ENCODE data around the gene SERPINA6.

Gene SERPINA6

DNA sequence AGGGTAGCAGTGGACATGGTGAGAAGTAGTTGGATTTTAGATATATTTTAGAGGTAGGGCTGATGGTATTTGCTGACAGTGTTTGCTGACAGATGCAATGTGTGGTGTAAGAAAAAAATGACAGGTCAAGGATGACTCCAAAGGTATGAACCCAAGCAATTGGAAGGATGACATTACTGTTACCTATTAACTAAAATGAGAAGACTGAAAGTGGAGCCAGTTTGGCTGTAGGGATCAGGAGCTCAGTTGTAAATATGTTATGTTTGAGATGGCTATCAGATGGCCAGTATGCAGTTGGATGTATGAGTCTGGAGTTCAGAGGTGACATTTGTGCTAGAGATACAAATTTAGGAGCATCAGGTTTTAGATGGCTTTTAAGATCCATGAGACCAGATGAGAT lies 17.4 kb upstream of the SERPINA6 start:
- H3K4me1 ChIP-seq (ENCODE audit: control insufficient read depth, insufficient read depth, low read length), result no peaks in the 10 kb centered on the region
- H3K27ac ChIP-seq (ENCODE audit: low read length), result no peak overlapping the region
- H3K27me3 ChIP-seq (ENCODE audit: control insufficient read depth, insufficient read depth, low read length), result no peaks in the 10 kb centered on the region
- no peaks in the 10 kb centered on the region for H3K36me3 ChIP-seq (ENCODE audit: control insufficient read depth, insufficient read depth, low read length)
- H3K4me3 ChIP-seq (ENCODE audit: low read length), result no peak overlapping the region
- H3K9me3 ChIP-seq (ENCODE audit: control insufficient read depth, insufficient read depth, low read length), result no peaks in the 10 kb centered on the region
- DNase-seq (ENCODE audit: low read depth, low spot score), result no peak

DNA sequence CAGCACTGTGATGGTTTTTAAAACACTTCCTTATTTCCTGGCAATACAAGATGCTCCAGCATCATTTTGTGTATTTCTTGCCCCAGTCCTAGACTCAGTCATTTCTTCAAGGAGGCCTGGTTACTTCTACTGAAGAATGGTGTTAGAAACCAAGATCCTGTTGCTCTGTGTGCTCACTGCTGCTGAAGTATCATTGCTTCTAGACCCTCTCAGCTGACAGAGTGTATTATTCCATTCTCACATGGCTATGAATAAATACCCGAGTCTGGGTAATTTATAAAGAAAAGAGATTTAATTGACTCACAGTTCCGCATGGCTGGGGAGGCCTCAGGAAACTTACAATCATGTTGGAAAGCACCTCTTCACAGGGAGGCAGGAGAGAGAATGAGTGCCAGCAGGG lies 14.9 kb upstream of the SERPINA6 start:
- Histone ChIP-seq H3K9me3 (ENCODE audit: control insufficient read depth, insufficient read depth, low read length) (no peaks in the 10 kb centered on the region), H3K36me3 (ENCODE audit: control insufficient read depth, insufficient read depth, low read length) (no peaks in the 10 kb centered on the region), H3K4me3 (ENCODE audit: low read length) (no peak overlapping the region), H3K27ac (ENCODE audit: low read length) (no peak overlapping the region), H3K4me1 (ENCODE audit: control insufficient read depth, insufficient read depth, low read length) (no peaks in the 10 kb centered on the region), H3K27me3 (ENCODE audit: control insufficient read depth, insufficient read depth, low read length) (no peaks in the 10 kb centered on the region)
- WGBS (ENCODE audit: insufficient coverage, insufficient read length), result no CpG with 5 or more reads among the region's 2 CpGs
- DNase-seq (ENCODE audit: low read depth, low spot score), result no peak

DNA sequence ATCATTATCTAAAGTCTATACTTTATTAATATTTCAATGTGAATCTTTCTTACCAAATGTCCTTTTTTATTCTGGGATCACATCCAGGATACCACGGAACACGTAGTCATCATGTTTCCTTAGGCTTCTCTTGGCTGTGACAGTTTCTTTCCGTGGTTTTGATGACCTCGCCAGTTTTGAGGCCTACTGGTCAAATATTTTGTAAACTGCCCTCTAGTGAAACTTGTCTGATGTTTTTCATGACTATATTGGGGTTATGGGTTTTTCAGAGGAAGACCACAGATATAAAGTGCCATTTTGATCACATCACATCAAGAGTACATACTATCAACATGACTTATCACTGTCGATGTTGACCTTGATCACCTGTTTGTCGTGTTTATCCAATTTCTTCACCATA lies 14.1 kb upstream of the SERPINA6 start:
- no peaks in the 10 kb centered on the region for H3K27me3 ChIP-seq (ENCODE audit: control insufficient read depth, insufficient read depth, low read length)
- no peak overlapping the region for H3K27ac ChIP-seq (ENCODE audit: low read length)
- H3K4me1 ChIP-seq (ENCODE audit: control insufficient read depth, insufficient read depth, low read length), result no peaks in the 10 kb centered on the region
- H3K9me3 ChIP-seq (ENCODE audit: control insufficient read depth, insufficient read depth, low read length), result no peaks in the 10 kb centered on the region
- H3K4me3 ChIP-seq (ENCODE audit: low read length), result no peak overlapping the region
- no peaks in the 10 kb centered on the region for H3K36me3 ChIP-seq (ENCODE audit: control insufficient read depth, insufficient read depth, low read length)
- no peak for DNase-seq (ENCODE audit: low read depth, low spot score)
- no CpG with 5 or more reads among the region's 6 CpGs for whole genome bisulfite sequencing (ENCODE audit: insufficient coverage, insufficient read length)

DNA sequence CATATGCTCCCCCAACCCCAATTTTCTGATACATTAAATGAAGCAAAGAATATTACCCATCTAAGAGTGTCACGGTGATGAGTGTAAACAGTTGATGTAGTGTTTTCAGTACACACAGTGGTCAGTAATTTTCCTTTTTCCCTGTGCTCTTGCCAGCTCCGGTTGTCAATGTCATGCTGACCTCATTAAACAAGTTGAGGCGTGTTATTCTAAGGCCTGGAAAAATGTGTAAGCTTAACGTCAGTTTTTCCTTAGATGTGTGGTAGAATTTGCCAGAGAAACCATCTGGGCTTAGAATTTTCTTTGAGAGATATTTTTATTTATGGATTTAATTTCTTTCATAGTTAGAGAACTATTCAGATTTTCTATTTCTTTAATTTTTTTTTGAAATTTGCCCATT lies 11.7 kb upstream of the SERPINA6 start:
- Histone ChIP-seq H3K27me3 (ENCODE audit: control insufficient read depth, insufficient read depth, low read length) (no peaks in the 10 kb centered on the region), H3K9me3 (ENCODE audit: control insufficient read depth, insufficient read depth, low read length) (no peaks in the 10 kb centered on the region), H3K4me1 (ENCODE audit: control insufficient read depth, insufficient read depth, low read length) (no peaks in the 10 kb centered on the region), H3K36me3 (ENCODE audit: control insufficient read depth, insufficient read depth, low read length) (no peaks in the 10 kb centered on the region), H3K27ac (ENCODE audit: low read length) (no peak overlapping the region), H3K4me3 (ENCODE audit: low read length) (no peak overlapping the region)
- DNase-seq (ENCODE audit: low read depth, low spot score), result no peak
- WGBS (ENCODE audit: insufficient coverage, insufficient read length), result no CpG with 5 or more reads among the region's 4 CpGs

DNA sequence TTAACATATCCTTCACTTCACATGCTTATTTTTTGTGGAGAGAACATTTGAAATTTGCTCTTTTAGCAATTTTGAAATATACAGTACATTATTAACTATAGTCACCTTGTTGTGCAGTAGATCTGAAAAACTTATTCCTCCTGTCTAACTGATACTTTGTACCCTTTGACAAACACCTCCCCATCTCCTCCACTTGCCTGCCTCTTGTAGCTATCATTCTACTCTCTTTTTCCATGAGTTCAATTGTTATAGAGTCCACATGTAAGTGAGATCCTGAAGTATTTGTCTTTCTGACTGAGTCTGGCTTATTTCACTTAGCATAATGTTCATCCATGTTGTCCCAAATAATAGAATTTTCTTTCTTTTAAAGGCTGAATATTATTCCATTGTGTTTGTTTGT lies 9.5 kb upstream of the SERPINA6 start:
- no peaks in the 10 kb centered on the region for H3K4me1 ChIP-seq (ENCODE audit: control insufficient read depth, insufficient read depth, low read length)
- no peaks in the 10 kb centered on the region for H3K27me3 ChIP-seq (ENCODE audit: control insufficient read depth, insufficient read depth, low read length)
- H3K4me3 ChIP-seq (ENCODE audit: low read length), result no peak overlapping the region
- no peak for DNase-seq (ENCODE audit: low read depth, low spot score)
- H3K27ac ChIP-seq (ENCODE audit: low read length), result no peak overlapping the region
- no peaks in the 10 kb centered on the region for H3K9me3 ChIP-seq (ENCODE audit: control insufficient read depth, insufficient read depth, low read length)
- H3K36me3 ChIP-seq (ENCODE audit: control insufficient read depth, insufficient read depth, low read length), result no peaks in the 10 kb centered on the region

DNA sequence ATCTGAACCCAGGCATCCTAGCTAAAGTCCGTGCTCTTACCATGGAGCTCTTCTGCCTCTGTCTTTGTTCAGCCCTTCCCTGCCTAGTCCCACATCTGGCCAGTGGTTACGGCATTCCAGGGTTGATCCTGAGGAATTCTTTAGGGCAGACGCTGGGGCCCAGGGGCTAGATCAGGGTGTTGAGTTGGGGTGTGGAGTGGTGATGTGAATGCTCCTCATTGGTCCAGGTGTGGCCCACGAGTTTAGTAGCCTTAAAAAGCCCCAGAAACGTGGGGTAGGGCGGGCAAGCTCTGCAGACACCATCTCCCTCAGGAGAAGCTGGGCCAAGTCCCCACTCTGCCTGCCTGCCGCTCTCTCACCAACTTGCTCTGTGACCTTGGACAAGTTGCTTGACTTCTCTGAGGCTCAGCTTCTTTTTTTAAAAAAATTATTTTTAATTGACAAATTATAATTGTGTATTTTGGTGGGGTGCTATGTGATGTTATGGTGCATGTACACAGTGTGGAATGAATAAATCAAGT lies 9.0 kb upstream of the SERPINA6 start:
- Histone ChIP-seq H3K9me3 (ENCODE audit: control insufficient read depth, insufficient read depth, low read length) (no peaks in the 10 kb centered on the region), H3K4me1 (ENCODE audit: control insufficient read depth, insufficient read depth, low read length) (no peaks in the 10 kb centered on the region), H3K27ac (ENCODE audit: low read length) (no peak overlapping the region), H3K27me3 (ENCODE audit: control insufficient read depth, insufficient read depth, low read length) (no peaks in the 10 kb centered on the region), H3K4me3 (ENCODE audit: low read length) (no peak overlapping the region), H3K36me3 (ENCODE audit: control insufficient read depth, insufficient read depth, low read length) (no peaks in the 10 kb centered on the region)
- no CpG with 5 or more reads among the region's 7 CpGs for WGBS (ENCODE audit: insufficient coverage, insufficient read length)
- DNase-seq (ENCODE audit: low read depth, low spot score), result no peak

DNA sequence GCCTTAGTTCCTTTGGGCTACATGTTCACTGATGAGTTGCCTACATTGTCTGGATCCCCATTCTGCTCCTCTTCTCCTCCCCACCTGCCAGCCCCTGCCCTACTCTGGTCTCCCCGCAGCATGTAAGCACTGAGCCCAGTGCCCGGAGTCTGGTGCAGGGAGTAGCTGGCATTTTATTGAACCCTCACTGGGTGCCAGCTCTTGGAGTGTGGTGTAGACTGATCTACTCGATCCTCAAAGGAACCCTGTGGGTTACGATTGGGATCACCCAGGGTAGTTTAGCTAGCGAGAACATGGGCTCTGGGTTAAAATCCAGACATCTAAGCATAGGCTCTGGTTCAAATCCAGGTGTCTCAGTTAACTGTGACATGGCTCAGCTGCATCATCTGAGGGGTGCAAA lies 8.3 kb upstream of the SERPINA6 start:
- no peaks in the 10 kb centered on the region for H3K27me3 ChIP-seq (ENCODE audit: control insufficient read depth, insufficient read depth, low read length)
- no peak for DNase-seq (ENCODE audit: low read depth, low spot score)
- no peaks in the 10 kb centered on the region for H3K4me1 ChIP-seq (ENCODE audit: control insufficient read depth, insufficient read depth, low read length)
- H3K9me3 ChIP-seq (ENCODE audit: control insufficient read depth, insufficient read depth, low read length), result no peaks in the 10 kb centered on the region
- H3K36me3 ChIP-seq (ENCODE audit: control insufficient read depth, insufficient read depth, low read length), result no peaks in the 10 kb centered on the region
- no peak overlapping the region for H3K27ac ChIP-seq (ENCODE audit: low read length)
- no CpG with 5 or more reads among the region's 5 CpGs for WGBS (ENCODE audit: insufficient coverage, insufficient read length)
- no peak overlapping the region for H3K4me3 ChIP-seq (ENCODE audit: low read length)

DNA sequence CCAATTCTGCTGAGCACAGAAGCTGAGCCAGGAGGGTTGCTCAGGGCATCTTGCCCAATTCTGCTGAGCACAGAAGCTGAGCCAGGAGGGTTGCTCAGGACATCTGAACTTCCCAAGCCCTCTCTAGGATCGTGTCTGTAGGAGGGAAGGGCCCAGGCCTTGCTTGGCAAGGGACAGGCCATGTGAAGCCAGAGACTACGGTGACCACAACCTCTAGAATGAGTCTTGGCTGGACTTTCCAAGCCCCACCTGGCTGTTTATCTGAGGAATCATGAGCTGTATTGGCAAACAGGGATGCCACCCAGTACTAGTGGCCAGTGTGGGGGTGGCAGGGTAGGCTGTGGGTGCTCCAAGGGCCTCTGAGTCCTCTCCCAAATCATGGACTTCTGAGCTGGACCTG lies 7.7 kb upstream of the SERPINA6 start:
- H3K36me3 ChIP-seq (ENCODE audit: control insufficient read depth, insufficient read depth, low read length), result no peaks in the 10 kb centered on the region
- H3K27ac ChIP-seq (ENCODE audit: low read length), result no peak overlapping the region
- H3K27me3 ChIP-seq (ENCODE audit: control insufficient read depth, insufficient read depth, low read length), result no peaks in the 10 kb centered on the region
- H3K4me3 ChIP-seq (ENCODE audit: low read length), result no peak overlapping the region
- H3K9me3 ChIP-seq (ENCODE audit: control insufficient read depth, insufficient read depth, low read length), result no peaks in the 10 kb centered on the region
- WGBS (ENCODE audit: insufficient coverage, insufficient read length), result no CpG with 5 or more reads among the region's 2 CpGs
- no peaks in the 10 kb centered on the region for H3K4me1 ChIP-seq (ENCODE audit: control insufficient read depth, insufficient read depth, low read length)
- DNase-seq (ENCODE audit: low read depth, low spot score), result no peak

DNA sequence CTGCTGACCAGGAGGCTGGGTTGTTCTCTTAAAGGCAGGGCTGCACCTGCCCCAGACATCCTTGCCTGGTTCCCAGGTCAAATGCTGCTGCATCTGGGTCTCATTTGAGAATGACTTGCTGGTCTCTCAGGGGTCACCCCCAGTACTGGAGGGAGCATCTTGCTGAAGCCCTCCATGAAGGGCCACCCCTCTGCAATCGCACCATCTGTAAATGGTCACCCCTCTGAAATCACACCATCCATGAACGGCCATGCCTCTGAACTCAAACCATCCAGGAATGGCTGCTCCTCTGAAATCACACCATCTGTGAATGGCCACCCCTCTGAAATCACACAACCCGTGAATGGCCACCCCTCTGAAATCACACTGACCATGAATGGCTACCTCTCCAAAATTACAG lies 7.3 kb upstream of the SERPINA6 start:
- Histone ChIP-seq H3K4me3 (ENCODE audit: low read length) (no peak overlapping the region), H3K27ac (ENCODE audit: low read length) (no peak overlapping the region), H3K9me3 (ENCODE audit: control insufficient read depth, insufficient read depth, low read length) (no peaks in the 10 kb centered on the region), H3K36me3 (ENCODE audit: control insufficient read depth, insufficient read depth, low read length) (no peaks in the 10 kb centered on the region), H3K27me3 (ENCODE audit: control insufficient read depth, insufficient read depth, low read length) (no peaks in the 10 kb centered on the region), H3K4me1 (ENCODE audit: control insufficient read depth, insufficient read depth, low read length) (no peaks in the 10 kb centered on the region)
- WGBS (ENCODE audit: insufficient coverage, insufficient read length), result no CpG with 5 or more reads among the region's 3 CpGs
- no peak for DNase-seq (ENCODE audit: low read depth, low spot score)

DNA sequence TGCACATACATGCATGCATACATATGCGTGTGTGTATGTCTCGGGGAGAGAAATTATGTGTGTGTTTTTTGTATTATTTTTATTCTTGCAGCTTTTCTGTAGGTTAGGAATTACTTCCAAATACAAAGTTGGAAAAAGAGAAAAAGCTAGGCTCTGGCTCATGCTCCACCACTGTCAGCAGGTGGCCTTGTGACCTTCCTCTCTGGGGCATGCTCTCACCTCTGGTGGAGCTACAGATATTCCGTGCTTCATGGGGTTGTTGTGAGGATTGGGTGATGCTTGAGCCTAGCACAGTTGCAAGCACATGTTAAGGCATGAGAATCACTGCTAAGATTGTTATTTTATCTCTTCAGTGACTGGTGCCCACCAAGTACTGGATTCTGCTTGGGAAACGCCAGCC lies 6.7 kb upstream of the SERPINA6 start:
- no peaks in the 10 kb centered on the region for H3K4me1 ChIP-seq (ENCODE audit: control insufficient read depth, insufficient read depth, low read length)

DNA sequence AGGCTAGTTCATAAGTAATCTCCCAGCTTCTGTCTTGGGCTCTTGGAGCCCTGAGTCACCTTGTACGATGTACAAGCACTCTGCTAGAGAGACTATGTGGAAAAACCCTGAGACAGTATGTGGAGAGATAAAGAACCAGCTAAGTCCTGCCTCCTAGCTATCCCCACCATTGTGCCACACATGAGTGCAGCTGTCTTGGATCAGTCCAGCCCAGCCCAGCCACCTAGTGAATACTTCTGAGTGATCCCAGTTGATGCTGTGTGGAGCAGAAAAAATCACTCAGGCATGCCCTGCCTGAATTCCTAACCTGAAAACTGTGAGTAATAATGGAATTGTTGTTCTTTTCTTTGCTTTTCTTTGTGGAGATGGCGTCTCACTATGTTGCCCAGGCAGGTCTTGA lies 5.1 kb upstream of the SERPINA6 start:
- Histone ChIP-seq H3K36me3 (ENCODE audit: control insufficient read depth, insufficient read depth, low read length) (no peaks in the 10 kb centered on the region), H3K27ac (ENCODE audit: low read length) (no peak overlapping the region), H3K27me3 (ENCODE audit: control insufficient read depth, insufficient read depth, low read length) (no peaks in the 10 kb centered on the region), H3K9me3 (ENCODE audit: control insufficient read depth, insufficient read depth, low read length) (no peaks in the 10 kb centered on the region), H3K4me1 (ENCODE audit: control insufficient read depth, insufficient read depth, low read length) (no peaks in the 10 kb centered on the region), H3K4me3 (ENCODE audit: low read length) (no peak overlapping the region)
- no peak for DNase-seq (ENCODE audit: low read depth, low spot score)
- WGBS (ENCODE audit: insufficient coverage, insufficient read length), result no CpG with 5 or more reads among the region's 2 CpGs

More for the DNA sequence above, 6.7 kb upstream of the SERPINA6 start:
- WGBS (ENCODE audit: insufficient coverage, insufficient read length), result no CpG with 5 or more reads among the region's 4 CpGs
- no peaks in the 10 kb centered on the region for H3K9me3 ChIP-seq (ENCODE audit: control insufficient read depth, insufficient read depth, low read length)
- H3K4me3 ChIP-seq (ENCODE audit: low read length), result no peak overlapping the region
- no peaks in the 10 kb centered on the region for H3K36me3 ChIP-seq (ENCODE audit: control insufficient read depth, insufficient read depth, low read length)
- no peak overlapping the region for H3K27ac ChIP-seq (ENCODE audit: low read length)
- H3K27me3 ChIP-seq (ENCODE audit: control insufficient read depth, insufficient read depth, low read length), result no peaks in the 10 kb centered on the region
- DNase-seq (ENCODE audit: low read depth, low spot score), result no peak
